Upper lobe of left lung (tissue), 4 donors: ENCODE data around the gene L1CAM.

Experiments used
- CTCF ChIP-seq, 6 experiments: fragments of 450-650 bp in 4 of 6; fragments of 200-600 bp in 2 of 6; sonication (generic) in 2 of 6; IDR thresholded peaks; one replicate each; pipeline ENCODE4 v1.5.1; 2016 to 2019; ENCODE audit warnings: antibody characterized with exemption in 6 of 6
- POLR2A ChIP-seq, 4 donors: fragments of 450-650 bp; IDR thresholded peaks; one replicate each; pipeline ENCODE4 v1.5.1; 2016 to 2017; ENCODE audit warnings: antibody characterized with exemption in 4 of 4, mild to moderate bottlenecking in 2 of 4

GRCh38 chrX:153875391-153876111 is 10.4 kb downstream of the L1CAM start:
- no peak for TF ChIP-seq CTCF (IDR thresholded peaks at IDR 0.05)
- TF ChIP-seq POLR2A (IDR thresholded peaks at IDR 0.05) = no peak
